ENCODE measurements around the gene TRIM38. TPM values are rescaled to one million over a fixed set of nuclear protein-coding genes. Genes with fewer than 3 reads are reported as not detected.
"Not testable (repeated sequence)": the region's sequence is repeated elsewhere in the genome, so short reads cannot be mapped to it uniquely, and the experiment has no call there.

Gene TRIM38, protein sequence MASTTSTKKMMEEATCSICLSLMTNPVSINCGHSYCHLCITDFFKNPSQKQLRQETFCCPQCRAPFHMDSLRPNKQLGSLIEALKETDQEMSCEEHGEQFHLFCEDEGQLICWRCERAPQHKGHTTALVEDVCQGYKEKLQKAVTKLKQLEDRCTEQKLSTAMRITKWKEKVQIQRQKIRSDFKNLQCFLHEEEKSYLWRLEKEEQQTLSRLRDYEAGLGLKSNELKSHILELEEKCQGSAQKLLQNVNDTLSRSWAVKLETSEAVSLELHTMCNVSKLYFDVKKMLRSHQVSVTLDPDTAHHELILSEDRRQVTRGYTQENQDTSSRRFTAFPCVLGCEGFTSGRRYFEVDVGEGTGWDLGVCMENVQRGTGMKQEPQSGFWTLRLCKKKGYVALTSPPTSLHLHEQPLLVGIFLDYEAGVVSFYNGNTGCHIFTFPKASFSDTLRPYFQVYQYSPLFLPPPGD
- 1 to 10 TPM; 4.7 to 5.3 TPM for total RNA-seq
- long read RNA-seq, full-length matches to known transcripts, result 6 of 9 reads
- long read RNA-seq, partial matches to known transcripts, result 1 of 9 reads
- long read RNA-seq, other reads (novel, unspliced or antisense), result 2 of 9 reads

GRCh38 chr6:25962149-25963127 is at the start of gene TRIM38:
Gene TRIM38, plus strand, starts transcription at chr6:25962802. Its CDS starts 3,721 bp downstream, at chr6:25966523.
- peak; percentile 93 to 96 for ATAC-seq
- DNase-seq, result peak; percentile 75
- intact Hi-C loops (cut with DNase I), result no loop called here

DNA sequence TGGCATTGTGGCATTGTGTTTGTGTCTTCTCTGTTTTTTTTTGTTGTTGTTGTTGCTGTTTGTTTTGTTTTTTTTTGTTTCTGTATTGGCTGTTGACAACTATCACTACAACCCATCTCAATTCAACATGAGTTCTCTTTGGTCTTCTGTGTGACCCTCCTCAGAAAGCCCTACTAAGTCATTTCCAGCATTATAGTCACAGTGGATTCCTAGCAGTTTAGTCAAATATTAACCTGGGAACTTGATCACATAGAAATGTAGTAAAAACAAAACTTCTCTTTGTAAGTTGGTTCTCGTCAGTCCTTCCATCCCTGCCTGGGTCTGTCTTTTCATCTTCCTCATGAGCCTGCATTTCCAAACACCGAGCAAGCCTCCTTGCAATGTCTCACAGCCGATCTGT is 48.9 kb upstream of the TRIM38 start:
- no peak for DNase-seq
- ATAC-seq, result no peak

GRCh38 chr6:25916330-25916729 is 46.3 kb upstream of the TRIM38 start:
- ATAC-seq, result no peak
- no peak for DNase-seq
- intact Hi-C loops (cut with DNase I), result no loop called here

More for the DNA sequence above, 48.9 kb upstream of the TRIM38 start:
- intact Hi-C loops (cut with DNase I), result no loop called here

DNA sequence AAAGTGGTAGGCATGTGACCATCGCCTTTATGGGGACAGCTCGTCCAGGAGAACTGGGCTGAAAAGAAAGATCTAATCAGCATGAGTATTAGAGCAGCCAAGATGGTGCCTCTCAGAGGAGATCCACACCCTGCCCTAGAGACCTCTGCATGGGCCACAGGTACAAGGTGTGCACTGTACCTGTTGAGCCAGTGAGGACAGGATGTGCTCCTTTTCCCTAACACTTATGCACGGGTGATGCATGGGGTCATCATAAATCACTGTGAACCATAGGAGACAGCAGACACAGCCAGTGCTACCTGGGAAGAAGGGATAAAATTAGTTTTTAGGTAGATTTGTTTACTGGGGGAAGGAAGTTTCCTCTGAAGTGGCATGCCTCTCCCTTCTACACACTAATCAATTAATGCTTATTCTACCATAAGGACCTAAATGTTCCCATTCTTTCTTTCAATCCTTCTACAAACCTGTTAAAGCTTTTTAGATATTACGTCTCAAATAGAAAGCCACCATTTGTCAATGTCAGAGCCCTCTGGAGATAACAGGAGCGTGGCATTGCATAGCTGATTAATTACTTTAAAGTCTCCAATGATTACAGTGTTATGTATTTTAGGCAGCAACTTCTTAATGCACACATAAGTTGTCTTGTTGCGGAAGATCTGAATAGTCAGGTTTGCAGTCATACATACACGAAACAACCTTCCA is 45.7 kb upstream of the TRIM38 start:
- intact Hi-C loops (cut with DNase I), result no loop called here
- no peak for ATAC-seq
- no peak for DNase-seq

DNA sequence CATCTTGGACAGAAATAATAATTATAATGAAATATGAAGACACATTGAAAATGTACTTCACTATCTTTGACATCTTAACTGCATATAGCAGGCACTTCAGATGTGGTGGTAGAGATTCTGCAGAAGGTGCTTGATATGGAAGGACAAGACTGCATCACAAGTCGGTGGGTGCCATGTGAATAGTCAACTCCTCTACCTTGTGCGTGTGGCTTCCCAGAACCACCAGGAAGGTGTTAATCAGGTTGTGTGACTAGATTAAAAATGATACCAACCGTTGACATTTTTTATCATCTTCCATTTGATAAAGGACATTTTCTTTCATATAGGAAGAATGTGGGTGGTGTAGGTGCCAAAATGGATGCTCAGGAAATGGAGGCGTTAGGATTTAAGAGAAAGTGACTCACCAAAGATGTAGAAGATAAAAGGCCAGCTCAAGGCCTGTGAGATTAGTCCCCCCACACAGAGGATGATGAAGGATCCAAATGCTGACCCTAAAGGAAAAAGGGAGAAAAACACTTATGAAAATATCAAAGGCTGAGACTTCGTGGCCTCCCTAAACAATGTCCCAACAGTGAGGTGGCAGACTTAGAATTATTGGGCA is 44.4 kb upstream of the TRIM38 start:
- intact Hi-C loops (cut with DNase I), result no loop called here
- no peak for DNase-seq
- ATAC-seq, result no peak

DNA sequence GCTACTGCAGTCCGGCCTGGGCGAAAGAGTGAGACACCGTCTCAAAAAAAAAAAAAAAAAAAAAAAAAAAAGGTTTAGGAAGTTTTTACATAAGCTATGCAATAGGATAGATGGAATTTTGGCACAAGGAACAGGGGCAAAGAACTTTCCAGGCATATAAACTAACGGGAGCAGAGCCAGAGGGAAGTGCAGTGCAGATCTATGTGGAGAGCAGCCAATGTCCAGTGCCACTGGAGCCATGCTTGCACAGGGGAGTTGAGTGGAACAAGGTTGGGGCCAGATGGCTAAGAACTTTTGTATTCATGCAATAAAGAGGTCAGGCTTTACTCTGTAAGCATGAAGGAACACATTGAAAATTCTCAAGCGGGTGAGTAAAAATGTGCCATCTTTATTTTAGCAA is 42.9 kb upstream of the TRIM38 start:
- DNase-seq, result no peak
- no peak for ATAC-seq
- intact Hi-C loops (cut with DNase I), result no loop called here

DNA sequence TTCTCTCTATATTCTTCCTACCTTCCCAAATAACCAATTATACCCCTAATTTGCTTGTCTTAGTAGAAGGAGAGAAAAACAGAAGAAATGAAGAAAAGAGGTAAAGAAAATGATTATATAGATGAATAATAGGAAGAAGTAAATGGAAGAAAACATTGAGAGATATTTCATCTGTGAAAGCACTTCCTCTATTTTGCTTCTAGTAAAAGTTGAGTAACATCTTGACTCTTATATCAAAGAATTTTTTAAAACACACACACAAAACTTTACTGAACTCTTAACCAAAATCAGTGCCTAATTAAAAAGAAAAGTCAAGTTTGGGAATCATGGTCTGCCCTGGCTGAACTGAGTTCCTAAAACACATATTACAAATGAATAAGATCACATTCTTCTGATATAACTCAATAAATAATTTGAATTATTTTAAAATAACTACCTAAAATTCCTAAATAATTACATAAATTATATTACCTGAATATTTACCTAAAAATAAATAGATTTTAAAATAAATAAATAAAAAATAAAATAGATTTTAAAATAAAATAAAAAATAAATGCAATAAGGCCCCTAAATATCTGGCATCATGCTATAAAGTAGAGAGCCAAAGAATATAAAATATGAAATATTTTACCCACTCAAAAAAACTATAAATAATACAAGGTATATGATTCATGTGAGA is 40.9 kb upstream of the TRIM38 start:
- no peak for ATAC-seq
- DNase-seq, result no peak
- intact Hi-C loops (cut with DNase I), result no loop called here

- ATAC-seq, result peak in 1 of 2 donors; percentile 84
- peak; percentile 20 for DNase-seq
- intact Hi-C loops (cut with DNase I), result no loop called here
These were observed 40.3 kb upstream of the TRIM38 start for GRCh38 chr6:25922301-25922700.

GRCh38 chr6:25925876-25926275 is 36.7 kb upstream of the TRIM38 start:
- no peak for DNase-seq
- ATAC-seq, result no peak
- intact Hi-C loops (cut with DNase I), result no loop called here

GRCh38 chr6:25927178-25927577 is 35.4 kb upstream of the TRIM38 start:
- DNase-seq, result no peak
- ATAC-seq, result no peak
- intact Hi-C loops (cut with DNase I), result no loop called here

DNA sequence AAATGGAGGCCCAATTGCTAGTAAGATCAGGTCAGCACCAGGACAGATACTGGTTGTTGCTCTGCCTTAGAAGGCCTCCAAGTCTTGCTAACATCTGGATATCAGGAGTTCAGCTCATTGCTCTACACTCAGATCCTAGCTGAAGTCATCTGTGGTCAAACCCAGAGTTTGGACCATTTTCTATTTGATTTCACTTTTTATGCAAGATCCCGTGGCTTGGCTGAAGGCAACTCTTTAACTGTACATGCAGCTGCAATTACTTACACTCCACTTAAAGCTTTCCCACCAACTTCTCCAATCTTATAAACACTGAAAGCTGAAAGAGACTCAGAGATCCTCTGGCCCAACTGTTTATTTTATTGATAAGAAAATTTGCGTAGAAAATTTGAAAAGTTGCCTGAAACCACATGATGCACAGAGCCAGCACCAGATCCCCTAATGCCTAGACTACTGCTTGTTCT is 34.8 kb upstream of the TRIM38 start:
- DNase-seq (no peak), ATAC-seq (peak in 1 of 2 donors; percentile 60)
- intact Hi-C loops (cut with DNase I), result no loop called here

GRCh38 chr6:25928562-25929324 is 33.9 kb upstream of the TRIM38 start:
- intact Hi-C loops (cut with DNase I), result no loop called here
- DNase-seq, result no peak
- no peak for ATAC-seq

DNA sequence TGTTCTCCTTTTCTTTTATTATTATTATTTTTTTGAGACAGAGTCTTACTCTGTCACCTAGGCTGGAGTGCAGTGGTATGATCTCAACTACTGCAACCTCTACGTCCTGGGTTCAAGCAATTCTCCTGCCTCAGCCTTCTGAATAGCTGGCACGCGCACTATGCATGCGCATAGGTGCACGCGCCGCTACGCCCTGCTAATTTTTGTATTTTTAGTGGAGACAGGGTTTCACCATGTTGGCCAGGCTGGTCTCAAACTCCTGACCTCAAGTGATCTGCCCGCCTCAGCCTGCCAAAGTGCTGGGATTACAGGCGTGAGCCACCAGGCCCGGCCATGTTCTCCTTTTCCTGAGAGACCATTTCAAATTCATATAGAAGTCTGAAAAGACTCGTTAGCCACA is 32.8 kb upstream of the TRIM38 start:
- intact Hi-C loops (cut with DNase I); DNase-seq; ATAC-seq: not testable (repeated sequence)

DNA sequence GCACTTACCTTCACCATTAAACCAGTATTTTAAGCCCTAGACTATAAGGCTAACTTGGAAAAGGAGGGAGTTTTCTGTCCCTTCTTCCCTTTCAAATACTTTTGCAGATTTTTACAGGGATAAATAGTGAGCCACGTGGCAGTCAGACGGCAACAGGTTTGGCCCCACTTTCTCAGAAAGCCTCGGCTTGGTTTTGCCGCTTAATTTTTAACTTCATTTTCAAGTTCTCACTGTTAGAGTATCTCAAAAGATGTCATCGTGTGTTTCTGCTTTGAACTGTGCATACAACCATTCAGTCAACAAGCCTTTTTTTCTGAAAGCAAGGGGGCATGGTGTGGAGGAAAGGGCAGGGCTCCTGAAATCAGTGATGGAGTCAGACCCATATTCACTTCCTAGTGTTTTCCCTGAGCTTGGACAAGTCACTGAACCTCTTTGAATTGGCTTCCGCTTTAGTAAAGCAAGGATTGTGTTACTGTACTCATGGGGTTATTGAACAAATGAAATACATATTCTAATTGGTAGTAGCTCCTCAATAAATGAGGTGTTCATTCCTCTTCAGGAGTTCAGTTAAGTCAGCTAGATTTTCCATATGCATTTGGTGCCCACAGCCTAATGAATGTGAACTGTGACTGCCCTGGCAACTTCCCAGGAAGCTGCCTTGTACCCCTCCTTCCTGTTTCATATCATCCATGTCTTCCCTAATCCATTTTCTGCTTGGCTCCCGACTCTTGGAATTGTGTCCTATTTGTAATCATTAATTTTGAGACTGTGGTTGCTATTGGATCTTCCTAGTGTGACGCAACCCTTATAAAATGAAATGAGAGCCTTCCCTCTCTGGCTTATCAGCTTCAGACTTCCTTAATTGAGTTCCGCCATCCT is 31.8 kb upstream of the TRIM38 start, which contains the start of gene SLC17A2:
Gene SLC17A2, minus strand, starts transcription at position 160 of the 879 bp plus-strand sequence. CDS start 4,895 bp downstream, outside the sequence.
- DNase-seq (no peak), ATAC-seq (no peak)
- intact Hi-C loops (cut with DNase I), result no loop called here

DNA sequence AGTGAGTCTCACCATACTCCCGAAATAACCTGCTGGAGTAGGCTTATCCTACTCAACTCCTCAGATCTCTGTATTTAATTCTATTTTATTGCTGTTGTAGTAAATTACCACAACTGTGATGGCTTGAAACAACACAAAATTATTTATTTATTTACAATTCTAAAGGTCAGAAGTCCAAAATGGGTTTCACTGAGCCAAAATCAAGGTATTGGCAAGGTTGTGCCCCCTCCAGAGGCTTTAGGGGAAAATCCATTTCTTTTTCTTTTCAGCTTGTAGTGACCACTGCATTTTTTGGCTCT is 31.2 kb upstream of the TRIM38 start:
- intact Hi-C loops (cut with DNase I), result no loop called here
- ATAC-seq (no peak), DNase-seq (no peak)

- DNase-seq (no peak), ATAC-seq (no peak)
- intact Hi-C loops (cut with DNase I), result no loop called here
These were observed 28.4 kb upstream of the TRIM38 start for GRCh38 chr6:25934156-25934555.

Measured in left cardiac atrium (tissue), 4 donors.